ENCODE results near the gene SYTL3. TPM values are rescaled to one million over a fixed set of nuclear protein-coding genes. Genes with fewer than 3 reads are reported as not detected.

Gene SYTL3
- total RNA-seq, 1 donor from 2014 or later = 2.8 TPM

DNA sequence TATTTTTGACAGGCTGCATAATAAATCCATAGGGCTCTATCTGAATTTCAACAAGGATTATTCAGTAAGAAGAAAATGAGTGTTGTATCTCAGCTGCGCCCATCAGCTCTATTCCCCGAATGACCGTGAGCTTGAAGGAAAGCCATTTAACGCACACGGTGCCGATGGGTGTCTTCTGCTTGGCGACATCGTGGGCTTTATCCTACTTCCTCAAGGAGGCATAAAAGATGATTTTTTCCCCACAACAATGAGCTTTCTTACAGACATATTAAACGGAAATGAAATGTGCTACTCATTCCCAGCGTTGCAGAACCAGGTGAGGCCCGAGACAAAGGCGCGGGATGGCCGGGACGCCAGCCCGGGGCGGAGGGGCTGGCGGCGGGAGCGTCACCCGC lies 6.0 kb upstream of the SYTL3 start:
- DNase-seq = no peak
- Mint-ChIP-seq H3K4me1 (ENCODE audit: low read depth, unreplicated experiment) (peaks cover 33% of the 10 kb centered on the region), H3K36me3 (ENCODE audit: unreplicated experiment) (no peaks in the 10 kb centered on the region), H3K4me3 (ENCODE audit: unreplicated experiment) (peak overlapping the region; percentile 99), H3K27ac (ENCODE audit: unreplicated experiment) (peak overlapping the region; percentile 100), H3K9me3 (ENCODE audit: unreplicated experiment) (peaks cover 16% of the 10 kb centered on the region), H3K27me3 (ENCODE audit: unreplicated experiment) (peaks cover 10% of the 10 kb centered on the region)
- TF ChIP-seq, protein P1, sequence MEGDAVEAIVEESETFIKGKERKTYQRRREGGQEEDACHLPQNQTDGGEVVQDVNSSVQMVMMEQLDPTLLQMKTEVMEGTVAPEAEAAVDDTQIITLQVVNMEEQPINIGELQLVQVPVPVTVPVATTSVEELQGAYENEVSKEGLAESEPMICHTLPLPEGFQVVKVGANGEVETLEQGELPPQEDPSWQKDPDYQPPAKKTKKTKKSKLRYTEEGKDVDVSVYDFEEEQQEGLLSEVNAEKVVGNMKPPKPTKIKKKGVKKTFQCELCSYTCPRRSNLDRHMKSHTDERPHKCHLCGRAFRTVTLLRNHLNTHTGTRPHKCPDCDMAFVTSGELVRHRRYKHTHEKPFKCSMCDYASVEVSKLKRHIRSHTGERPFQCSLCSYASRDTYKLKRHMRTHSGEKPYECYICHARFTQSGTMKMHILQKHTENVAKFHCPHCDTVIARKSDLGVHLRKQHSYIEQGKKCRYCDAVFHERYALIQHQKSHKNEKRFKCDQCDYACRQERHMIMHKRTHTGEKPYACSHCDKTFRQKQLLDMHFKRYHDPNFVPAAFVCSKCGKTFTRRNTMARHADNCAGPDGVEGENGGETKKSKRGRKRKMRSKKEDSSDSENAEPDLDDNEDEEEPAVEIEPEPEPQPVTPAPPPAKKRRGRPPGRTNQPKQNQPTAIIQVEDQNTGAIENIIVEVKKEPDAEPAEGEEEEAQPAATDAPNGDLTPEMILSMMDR (IDR thresholded peaks at IDR 0.05; ENCODE audit: partially characterized antibody, unreplicated experiment) = no peak

DNA sequence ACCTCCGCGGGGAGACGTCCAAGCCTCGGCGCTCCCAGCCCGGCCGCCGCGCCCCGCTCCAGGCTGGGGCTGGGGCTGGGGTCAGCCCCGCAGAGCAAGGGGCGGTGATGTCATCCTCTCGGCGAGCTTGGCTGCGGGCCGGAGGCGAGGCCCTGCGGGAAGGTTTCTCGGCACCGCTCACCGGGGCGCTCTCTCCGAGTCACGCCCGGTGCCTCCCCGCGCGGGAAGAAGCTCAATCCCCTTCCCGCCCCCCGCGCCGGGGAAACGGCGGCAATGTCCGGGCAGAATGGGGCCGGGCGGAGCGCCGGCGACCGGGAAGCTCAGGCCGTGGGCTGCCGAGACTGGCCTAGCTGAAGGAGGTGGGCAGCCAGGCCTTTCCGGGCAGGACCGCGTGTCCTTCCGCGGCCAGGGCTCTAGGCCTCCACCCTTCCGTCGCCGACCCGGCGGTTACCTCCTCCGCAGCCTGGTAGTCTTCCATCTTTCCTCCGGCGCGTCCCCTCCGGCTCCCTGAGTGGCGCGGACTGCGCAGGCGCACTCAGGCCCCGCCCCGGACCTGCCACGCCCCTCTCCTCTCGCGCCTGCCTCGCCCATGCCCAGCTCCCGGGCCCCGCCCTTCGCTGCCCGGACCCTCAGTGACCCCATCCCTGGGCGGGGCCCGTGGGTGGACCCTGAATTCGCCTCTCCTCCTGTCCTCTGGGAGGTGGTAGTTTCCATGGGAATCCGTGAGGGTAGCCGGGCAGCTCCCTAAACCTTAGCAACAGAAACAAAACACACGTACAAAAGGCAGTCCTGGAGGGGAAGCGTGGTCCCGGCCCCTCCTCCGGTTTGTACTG lies 5.4 kb upstream of the SYTL3 start, which contains the start of gene DYNLT1:
DYNLT1 (minus strand) TSS at position 513 of the 833 bp plus-strand sequence; CDS start at position 478, 35 bp downstream.
- Mint-ChIP-seq H3K4me1 (ENCODE audit: low read depth, unreplicated experiment) (peaks cover 33% of the 10 kb centered on the region), H3K4me3 (ENCODE audit: unreplicated experiment) (peak within 1 kb of the TSS; percentile 99), H3K27ac (ENCODE audit: unreplicated experiment) (peak within 1 kb of the TSS; percentile 100), H3K9me3 (ENCODE audit: unreplicated experiment) (peaks cover 16% of the 10 kb centered on the region), H3K27me3 (ENCODE audit: unreplicated experiment) (peaks cover 10% of the 10 kb centered on the region), H3K36me3 (ENCODE audit: unreplicated experiment) (no peaks in the 10 kb centered on the region)
- peak; percentile 95 for DNase-seq
- TF ChIP-seq, protein P1 (IDR thresholded peaks at IDR 0.05; ENCODE audit: partially characterized antibody, unreplicated experiment) = no peak

DNA sequence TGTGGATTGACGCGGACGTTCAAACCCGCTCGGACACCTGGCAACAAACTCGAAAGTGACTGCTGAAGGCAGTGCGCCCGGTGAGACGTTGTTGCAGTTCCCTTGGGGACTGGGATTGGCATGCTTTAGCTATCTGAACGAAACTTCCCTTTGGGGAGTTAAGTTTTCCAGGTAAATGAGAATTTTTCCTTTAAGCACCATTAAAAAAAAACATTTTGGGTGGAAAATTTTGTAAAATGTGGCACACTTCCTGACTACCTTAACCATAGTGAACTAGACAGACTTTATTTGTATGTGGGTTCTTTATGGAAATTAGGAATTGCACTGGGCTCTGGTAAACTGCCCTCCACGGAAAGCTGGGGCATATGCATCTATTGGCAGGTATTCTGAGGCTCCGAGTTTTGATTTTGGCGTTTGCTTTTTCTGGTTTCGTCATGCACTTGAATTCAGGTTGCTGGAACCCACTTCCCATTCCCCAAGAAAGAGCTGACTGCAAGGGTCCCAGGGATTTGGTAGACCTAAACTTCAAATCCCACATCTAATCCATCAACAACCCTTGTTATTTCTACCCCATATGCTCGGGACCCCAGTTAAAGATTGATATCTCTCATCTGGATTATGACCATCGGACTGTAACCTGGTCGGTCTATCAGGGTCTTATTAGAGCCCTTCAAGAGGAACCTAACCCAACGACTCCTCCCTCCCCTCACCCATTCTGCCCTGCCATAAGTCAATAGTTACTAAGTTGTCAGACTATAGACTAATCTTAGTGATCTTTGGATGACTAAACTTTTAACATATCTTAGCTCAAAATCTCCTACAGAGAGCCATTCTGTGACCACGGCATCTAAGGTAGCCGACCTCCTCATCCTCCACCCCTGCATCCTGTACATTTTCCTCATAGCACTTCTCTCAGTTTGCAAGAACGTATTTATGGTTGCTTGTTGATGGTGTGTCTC lies 4.5 kb upstream of the SYTL3 start:
- TF ChIP-seq, protein P1 (IDR thresholded peaks at IDR 0.05; ENCODE audit: partially characterized antibody, unreplicated experiment) = no peak
- H3K4me1 Mint-ChIP-seq (ENCODE audit: low read depth, unreplicated experiment) = peaks cover 28% of the 10 kb centered on the region
- peaks cover 6% of the 10 kb centered on the region for H3K27me3 Mint-ChIP-seq (ENCODE audit: unreplicated experiment)
- no peaks in the 10 kb centered on the region for H3K36me3 Mint-ChIP-seq (ENCODE audit: unreplicated experiment)
- peak overlapping the region; percentile 86 for H3K27ac Mint-ChIP-seq (ENCODE audit: unreplicated experiment)
- peaks cover 16% of the 10 kb centered on the region for H3K9me3 Mint-ChIP-seq (ENCODE audit: unreplicated experiment)
- peak overlapping the region; percentile 92 for H3K4me3 Mint-ChIP-seq (ENCODE audit: unreplicated experiment)
- no peak for DNase-seq

DNA sequence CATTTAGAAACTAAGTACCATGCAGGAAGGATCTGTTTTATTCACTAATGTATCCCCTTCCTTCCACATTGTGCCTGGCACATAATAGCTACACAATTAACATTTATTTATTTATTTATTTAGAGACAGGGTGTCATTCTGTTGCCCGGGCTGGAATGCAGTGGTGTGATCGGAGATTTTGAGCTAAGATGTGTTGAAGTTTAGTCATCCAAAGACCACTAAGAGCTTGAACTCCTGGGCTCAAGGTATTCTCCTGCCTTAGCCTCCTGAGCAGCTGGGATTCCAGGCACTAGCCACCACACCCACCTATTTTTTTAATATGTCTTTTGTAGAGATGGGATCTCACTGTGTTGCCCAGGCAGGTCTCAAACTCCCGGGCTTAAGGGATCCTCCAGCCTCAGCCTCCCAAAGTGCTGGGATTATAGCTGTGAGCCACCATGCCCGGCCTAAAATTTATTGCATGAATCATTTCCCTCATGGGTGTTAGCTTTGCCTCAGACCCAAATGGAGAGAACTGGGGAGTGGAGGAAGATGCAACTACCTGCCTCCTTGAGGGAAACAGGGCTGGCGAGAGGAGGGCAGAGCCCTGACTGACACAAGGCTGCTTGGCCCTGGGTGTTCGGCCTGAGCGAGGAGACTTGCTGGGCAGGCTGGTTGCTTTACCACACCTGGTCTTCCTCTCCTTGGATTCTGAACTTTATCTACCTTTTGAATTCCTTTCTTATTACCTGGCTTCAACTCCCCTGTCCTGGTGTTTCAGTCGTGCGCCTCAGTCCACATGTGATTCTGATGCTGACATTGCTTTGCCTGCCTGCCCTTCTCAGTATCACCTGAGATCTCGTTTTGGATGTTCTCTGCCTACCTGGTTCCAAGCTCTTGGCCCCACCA lies 3.6 kb upstream of the SYTL3 start:
- Mint-ChIP-seq H3K4me3 (ENCODE audit: unreplicated experiment) (peak overlapping the region; percentile 92), H3K27ac (ENCODE audit: unreplicated experiment) (no peak overlapping the region), H3K9me3 (ENCODE audit: unreplicated experiment) (peaks cover 16% of the 10 kb centered on the region), H3K4me1 (ENCODE audit: low read depth, unreplicated experiment) (peaks cover 21% of the 10 kb centered on the region), H3K36me3 (ENCODE audit: unreplicated experiment) (no peaks in the 10 kb centered on the region), H3K27me3 (ENCODE audit: unreplicated experiment) (peaks cover 6% of the 10 kb centered on the region)
- DNase-seq = no peak
- TF ChIP-seq, protein P1 (IDR thresholded peaks at IDR 0.05; ENCODE audit: partially characterized antibody, unreplicated experiment) = no peak
